Fibroblast of mammary gland (primary cell): ENCODE data around the gene TIMM8A.
"Not testable (repeated sequence)": the region's sequence is repeated elsewhere in the genome, so short reads cannot be mapped to it uniquely, and the experiment has no call there.

Source experiments
- DNase-seq: peaks from one replicate; pipeline ENCODE4 v3.0.0-alpha.2; 2010; ENCODE audit warnings: low read depth
- H3K4me3 ChIP-seq: 2 replicates; pipeline ENCODE4 v1.5.1; 2011; ENCODE audit warnings: low read depth, mild to moderate bottlenecking, low read length, moderate library complexity; ENCODE audit not compliant: control insufficient read depth
- CTCF ChIP-seq: conservative IDR thresholded peaks from 2 replicates; pipeline ENCODE4 v1.5.1; 2011; ENCODE audit warnings: low read depth, low read length, inconsistent platforms; ENCODE audit not compliant: control insufficient read depth, insufficient read depth

Gene TIMM8A

GRCh38 chrX:101360390-101360789 is 11.8 kb upstream of the TIMM8A start:
- TF ChIP-seq CTCF: no peak
- no peak for DNase-seq

GRCh38 chrX:101359966-101360365 is 11.4 kb upstream of the TIMM8A start:
- no peak for DNase-seq
- TF ChIP-seq CTCF: no peak

More at GRCh38 chrX:101360390-101360789, 11.8 kb upstream of the TIMM8A start:
- H3K4me3 ChIP-seq: no peak overlapping the region

GRCh38 chrX:101357166-101357795 is 8.7 kb upstream of the TIMM8A start:
- peak; percentile 37 for TF ChIP-seq CTCF
- no peak overlapping the region for H3K4me3 ChIP-seq
- peak; percentile 19 for DNase-seq

More at GRCh38 chrX:101359966-101360365, 11.4 kb upstream of the TIMM8A start:
- no peak overlapping the region for H3K4me3 ChIP-seq

GRCh38 chrX:101349193-101349562 is 636 bp upstream of the TIMM8A start:
- H3K4me3 ChIP-seq: peak overlapping the region; percentile 74
- TF ChIP-seq CTCF: no peak
- no peak for DNase-seq

GRCh38 chrX:101347859-101348451 is 587 bp downstream of the TIMM8A start:
- H3K4me3 ChIP-seq: peak overlapping the region; percentile 74
- TF ChIP-seq CTCF: no peak
- peak; percentile 22 for DNase-seq

- no peak overlapping the region for H3K4me3 ChIP-seq
- no peak for TF ChIP-seq CTCF
- no peak for DNase-seq
These were observed 10.7 kb downstream of the TIMM8A start for GRCh38 chrX:101337776-101338271.

GRCh38 chrX:101334310-101334709 is 14.2 kb downstream of the TIMM8A start:
- not testable (repeated sequence) for DNase-seq, H3K4me3 ChIP-seq

GRCh38 chrX:101326600-101326999 is 21.9 kb downstream of the TIMM8A start:
- not testable (repeated sequence) for DNase-seq, H3K4me3 ChIP-seq
